Measurements from ENCODE around the gene MINDY2.

DNA sequence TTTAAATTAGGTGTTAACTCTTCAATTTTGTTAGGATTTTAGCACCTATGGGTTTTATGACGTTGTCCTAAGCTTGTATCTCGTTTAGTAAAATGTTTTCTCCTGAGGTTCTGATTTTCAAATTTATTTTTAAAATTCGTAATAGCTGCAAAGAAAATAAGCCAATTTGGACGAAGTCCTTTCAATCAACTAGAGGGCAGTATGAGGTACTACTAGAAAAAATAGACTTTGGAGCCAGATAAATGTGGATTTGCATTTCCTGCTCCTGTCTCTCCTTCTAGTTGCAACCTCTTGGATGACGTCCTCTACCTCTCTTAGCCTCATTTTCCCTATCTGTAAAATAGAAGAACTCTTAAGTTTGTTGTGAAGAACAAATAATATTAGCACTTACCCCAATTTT, 81.2 kb downstream of the MINDY2 start:
- TF ChIP-seq, protein P1, sequence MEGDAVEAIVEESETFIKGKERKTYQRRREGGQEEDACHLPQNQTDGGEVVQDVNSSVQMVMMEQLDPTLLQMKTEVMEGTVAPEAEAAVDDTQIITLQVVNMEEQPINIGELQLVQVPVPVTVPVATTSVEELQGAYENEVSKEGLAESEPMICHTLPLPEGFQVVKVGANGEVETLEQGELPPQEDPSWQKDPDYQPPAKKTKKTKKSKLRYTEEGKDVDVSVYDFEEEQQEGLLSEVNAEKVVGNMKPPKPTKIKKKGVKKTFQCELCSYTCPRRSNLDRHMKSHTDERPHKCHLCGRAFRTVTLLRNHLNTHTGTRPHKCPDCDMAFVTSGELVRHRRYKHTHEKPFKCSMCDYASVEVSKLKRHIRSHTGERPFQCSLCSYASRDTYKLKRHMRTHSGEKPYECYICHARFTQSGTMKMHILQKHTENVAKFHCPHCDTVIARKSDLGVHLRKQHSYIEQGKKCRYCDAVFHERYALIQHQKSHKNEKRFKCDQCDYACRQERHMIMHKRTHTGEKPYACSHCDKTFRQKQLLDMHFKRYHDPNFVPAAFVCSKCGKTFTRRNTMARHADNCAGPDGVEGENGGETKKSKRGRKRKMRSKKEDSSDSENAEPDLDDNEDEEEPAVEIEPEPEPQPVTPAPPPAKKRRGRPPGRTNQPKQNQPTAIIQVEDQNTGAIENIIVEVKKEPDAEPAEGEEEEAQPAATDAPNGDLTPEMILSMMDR (IDR thresholded peaks at IDR 0.05; ENCODE audit: insufficient read depth, low read length, poor library complexity, severe bottlenecking) = no peak
- no peak for TF ChIP-seq EZH2phosphoT487 (conservative IDR thresholded peaks at IDR 0.05; ENCODE audit: low read length)
